Suppressor macrophage treated with lipopolysaccharide for 1 hour (primary cell): Measurements from ENCODE around the gene FCN1.

Experiments
- DNase-seq, 3 donors: peaks; one replicate each; pipeline ENCODE4 v3.0.0-alpha.2; 2020 to 2022

Gene FCN1

DNA sequence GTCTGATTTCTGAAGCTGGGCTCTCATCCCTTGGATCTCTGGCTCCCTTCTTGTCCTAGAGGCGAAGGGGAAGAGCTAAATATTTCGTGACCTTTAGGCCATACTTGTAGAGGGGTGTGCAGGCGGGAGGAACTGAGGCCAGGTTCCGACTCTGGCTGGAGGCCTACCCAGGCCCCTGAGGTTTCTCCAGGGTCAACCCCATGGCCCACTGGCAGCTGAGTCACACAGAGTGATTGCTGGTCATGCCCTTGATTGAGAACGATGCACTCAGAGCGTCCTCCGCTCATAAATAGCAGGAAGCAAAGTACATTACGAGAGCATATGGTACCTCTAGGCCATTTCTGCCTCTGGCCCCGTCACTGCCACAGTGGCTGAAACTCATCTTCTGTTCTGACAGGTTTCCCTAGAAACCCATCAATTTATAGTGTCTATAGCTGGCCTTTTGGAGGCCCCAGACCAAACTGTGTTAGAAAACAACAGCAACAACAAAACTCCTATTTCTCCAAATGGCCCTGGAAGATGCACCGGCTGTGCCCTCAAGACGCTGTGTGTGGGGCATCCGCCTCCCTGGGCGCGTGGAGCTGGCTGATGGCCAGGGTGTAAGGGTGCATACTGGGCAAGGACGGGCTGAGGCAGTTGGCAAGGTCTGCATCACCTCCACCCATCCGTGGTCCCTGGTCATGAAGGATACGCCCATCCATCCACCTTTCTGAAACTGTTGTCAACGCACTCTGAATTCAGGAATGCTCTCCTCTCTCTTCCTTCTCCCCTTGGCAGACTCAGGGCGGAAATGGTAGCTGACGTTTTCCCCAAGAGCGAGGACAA is 32.9 kb upstream of the FCN1 start:
- DNase-seq, result no peak

DNA sequence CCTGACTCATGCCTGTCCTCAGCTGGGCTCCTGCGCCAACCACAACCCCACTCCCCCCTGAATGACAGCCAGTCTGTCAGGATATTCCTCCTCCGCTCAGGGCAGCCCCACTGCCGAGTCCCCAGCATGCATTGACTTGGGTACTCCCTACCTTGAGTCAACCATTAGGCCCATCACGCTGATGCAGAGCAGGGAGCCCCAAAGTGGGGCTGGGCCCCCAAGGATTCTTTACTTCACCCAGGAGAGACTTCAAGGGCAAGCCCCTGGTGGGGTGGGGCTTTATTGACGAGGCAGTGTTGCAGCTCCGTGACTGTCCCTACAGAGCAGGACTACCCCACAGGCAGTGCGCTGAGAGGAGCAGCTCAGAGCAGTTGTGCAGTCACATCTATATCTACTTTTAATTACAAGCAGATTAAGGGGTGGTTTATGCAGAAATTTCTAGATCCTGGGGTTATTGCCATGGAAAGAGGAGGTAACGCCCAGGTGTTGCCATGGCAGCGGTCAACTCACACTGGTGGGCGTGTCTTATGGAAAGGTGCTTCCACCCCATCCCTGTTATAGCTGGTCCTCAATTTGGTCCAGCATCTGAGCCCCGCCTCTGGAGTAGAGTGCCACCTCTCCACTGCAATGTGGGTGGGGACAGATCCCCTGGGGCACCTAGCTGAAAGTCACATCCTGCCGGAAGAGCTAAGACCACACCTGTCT is 32.1 kb upstream of the FCN1 start:
- DNase-seq, result no peak

DNA sequence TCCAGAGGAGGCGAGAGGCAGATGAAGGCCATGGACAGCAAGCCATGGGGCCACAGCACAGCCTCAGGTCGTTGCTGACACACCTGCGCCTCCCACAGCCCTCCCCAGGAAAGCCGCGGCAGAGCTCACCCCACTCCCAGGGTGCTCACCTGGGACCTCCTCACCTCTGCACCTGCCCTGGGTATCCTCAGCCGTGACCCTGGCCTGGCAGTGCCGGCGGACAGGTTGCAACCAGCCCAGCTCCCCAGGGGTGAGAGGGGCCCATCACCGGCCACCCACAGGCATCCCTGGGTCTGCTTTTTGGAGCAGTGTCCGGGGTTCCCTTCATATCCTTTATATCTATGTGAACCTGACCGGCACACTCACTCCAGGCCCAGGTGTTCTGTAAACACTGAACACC is 30.4 kb upstream of the FCN1 start:
- DNase-seq, result no peak

DNA sequence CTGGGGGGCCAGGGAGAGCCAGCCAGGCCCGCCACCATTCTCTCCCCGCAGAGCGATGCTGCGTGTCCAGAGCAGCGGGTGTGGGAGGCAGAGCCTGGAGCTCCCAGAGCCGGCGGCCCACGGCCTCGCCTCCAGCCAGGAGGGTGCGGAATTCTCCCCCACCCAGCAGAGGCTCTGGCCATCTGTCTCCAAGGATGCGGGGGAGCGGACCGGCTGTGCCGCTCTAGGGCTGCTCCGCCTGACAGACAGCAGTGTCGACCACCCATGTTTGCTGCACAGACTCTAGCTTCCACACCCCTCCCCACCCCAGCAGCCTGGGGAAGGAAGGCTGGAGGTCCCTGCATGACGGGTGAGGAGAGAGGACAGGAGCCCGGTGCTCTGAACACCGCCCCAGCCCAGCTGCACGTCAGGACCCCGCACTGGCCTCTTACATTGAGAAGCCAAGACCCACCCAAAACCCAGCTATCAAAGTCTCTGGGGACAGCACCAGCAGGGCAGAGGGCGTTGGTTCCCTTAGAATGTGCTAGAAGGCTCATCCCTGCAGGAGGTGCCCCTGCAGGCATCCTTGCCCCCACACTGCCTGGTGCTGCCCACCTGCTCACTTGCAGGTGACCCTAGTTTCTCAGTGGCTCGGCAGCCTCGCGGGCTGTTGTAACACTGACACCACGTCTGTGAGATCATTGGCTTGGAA is 29.7 kb upstream of the FCN1 start:
- DNase-seq, result no peak

DNA sequence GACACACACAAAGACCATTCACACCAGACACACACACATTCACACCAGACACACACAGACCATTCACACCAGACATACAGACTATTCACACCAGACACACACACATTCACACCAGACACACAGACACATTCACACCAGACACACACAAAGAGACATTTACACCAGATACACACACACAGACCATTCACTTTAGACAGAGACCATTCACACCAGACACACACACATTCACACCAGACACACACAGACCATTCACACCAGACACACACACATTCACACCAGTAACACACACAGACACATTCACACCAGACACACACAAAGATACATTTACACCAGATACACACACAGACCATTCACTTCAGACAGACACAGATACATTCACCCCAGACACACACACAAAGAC is 29.0 kb upstream of the FCN1 start:
- DNase-seq, result no peak

DNA sequence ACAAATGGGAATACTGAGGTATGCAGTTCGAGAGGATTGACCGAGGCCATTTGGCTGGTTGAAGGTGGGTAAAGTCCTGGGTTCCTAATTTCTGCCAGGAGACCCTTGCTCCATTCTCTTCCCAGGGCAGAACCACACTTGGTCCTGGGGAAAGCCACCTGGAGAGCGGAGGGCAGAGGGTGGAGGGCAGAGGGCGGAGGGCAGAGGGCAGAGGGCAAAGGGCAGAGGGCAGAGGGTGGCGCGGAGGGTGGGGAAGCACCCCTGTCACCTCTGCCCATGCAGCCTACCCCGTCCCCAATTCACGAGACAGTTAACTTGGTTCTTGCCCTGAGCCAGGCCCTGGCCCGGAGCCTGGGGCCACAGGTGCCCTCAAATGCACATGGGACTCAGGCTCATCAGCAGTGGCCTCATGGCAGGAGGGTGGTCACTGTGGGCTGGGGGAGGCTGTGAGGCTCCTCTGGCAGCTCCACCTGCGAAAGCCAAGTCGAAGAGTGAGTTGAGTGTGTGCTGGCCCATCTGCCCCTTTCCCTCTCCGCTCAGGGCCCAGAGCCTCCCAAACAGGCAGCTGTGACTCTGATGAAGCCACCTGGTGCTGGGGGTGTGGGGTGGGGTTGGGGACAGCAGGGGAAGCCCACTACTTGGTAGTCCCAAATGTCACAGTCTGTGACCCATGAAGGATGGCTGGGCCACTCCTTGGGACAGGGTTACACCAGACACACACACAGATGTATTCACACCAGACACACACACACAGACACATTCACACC is 28.0 kb upstream of the FCN1 start:
- no peak for DNase-seq

DNA sequence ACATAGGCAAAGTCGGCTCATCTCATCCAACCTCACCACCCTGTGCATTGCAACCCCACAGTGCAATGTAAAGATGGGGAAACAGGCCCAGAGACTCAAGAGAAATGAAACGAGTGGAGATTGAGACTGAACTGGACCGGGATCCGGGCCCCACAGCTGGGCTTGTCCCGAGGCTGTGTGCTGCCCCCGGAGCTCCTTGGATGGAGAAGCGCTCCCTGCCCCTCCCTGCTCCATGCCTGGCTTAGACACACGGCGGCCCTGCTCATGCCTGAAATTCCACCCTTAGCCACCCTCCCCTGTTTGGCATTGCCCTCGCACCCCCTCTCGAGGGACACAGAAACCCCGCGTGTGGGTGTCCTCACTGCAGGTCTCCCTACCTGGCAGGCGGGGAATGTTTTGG is 27.2 kb upstream of the FCN1 start:
- no peak for DNase-seq

DNA sequence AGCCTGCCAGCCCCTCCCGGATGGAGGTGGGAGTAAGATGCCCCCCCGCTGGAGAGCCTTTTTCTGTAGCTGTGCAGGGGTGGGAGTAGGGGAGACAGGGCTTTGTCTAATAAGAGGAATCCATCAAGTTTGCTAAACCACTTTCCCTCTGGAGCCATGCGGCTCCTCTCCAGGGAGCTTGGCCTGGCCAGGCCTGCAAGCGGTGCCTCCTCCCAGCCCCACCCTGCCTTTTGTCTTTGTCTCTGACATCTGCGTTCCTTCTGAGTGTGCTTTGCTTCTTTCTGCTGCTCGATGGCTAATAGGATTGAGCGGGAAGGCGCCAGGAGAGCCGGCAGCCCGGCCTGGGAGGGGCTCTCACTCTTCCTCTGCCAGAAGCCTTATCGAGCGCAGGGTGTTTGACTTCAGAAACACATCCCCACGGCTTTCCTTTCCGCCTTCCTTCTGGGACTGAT is 26.7 kb upstream of the FCN1 start:
- DNase-seq, result no peak

DNA sequence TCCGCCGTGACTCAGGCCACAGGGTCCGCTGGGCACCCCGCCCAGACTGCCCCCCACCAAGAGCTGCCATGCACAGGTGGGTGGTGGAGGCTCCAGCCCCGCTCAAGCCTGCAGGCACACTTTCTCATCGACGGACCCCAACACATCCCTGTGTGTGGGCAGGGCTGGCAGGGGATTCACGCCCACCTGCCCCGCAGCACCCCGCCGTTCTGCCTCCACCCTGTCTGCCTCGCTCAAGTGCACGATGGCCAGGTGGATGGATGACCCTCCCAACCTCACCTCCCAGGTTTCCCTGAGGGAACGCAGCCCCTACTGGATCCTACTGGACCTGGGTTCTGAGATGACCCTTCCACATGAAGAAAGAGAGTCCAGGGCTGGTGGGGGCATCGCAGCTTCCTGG is 26.1 kb upstream of the FCN1 start:
- no peak for DNase-seq

DNA sequence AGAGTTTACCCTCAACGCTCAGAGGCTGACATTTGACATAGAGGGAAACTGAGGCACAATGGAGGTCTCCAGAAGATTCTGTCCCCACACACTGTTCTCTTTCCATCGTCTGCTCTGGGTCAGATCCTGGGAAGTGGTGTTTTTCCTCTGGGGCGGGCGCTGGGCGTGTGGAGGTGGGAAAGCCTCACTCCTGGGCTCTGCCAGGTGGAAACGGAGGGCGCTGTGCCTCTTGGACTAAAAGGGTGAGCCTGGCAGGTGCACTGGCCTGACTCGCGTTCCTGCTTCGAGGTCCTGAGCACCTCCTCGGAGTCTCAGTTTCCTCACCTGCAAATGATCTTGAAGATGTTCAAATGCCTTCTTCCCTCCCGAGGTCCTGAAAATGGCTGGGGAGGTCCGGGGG is 25.7 kb upstream of the FCN1 start:
- no peak for DNase-seq

DNA sequence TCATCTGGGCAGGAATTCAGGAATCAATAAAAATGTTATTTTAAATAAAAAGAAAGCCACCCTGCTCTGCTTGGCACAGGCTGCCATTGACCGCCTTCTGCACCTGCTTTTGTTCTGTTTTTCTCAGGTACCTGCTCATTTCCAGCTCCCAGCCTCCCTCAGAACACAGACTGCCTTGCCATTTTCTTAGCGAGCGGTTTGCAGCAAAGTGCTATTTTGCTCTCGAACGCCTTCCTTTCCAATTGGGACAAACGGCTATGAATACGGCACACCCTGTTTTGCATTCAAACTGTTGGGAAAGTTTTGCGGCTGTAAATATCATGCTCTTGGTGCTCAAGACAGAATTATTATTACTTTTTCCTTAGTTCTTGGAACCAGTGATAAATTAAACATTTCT is 25.1 kb upstream of the FCN1 start:
- no peak for DNase-seq

DNA sequence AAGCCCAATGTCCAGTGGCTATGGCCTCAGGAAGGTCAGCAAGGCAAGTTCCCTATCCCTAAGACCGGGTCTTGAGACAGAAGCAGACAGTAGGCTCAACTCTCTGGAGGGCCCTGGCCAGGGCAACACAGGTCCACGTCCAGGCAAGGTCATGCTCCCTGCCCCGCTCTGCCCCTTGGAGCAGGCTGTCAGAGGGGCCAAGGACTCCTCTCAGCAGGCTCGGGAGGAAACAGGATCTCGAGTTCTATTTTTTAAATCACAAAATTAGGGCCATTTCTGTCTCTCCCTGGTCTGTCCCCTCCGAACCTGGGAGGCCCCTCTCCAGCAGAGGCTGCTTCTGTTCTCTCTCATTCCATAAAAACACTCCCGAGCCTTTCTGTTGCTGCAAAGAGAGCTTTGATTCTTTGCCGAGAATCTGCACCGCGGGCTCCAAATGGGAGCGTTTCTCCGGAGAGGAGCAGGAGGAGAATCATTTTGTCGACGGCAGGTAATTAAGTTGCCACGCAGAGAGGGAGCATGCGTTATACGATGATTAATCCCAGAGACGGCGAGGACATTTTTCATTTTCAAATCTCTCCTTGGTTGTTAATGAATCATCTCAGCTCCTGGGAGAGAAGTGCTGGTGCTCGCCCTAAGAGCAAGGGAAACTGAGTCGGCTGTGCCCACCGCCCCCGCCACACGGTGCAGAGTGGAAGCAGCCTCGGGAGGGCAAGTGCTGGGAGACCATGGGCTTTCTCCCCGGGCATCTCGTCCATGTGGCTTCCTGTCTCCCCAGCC is 24.5 kb upstream of the FCN1 start:
- no peak for DNase-seq

DNA sequence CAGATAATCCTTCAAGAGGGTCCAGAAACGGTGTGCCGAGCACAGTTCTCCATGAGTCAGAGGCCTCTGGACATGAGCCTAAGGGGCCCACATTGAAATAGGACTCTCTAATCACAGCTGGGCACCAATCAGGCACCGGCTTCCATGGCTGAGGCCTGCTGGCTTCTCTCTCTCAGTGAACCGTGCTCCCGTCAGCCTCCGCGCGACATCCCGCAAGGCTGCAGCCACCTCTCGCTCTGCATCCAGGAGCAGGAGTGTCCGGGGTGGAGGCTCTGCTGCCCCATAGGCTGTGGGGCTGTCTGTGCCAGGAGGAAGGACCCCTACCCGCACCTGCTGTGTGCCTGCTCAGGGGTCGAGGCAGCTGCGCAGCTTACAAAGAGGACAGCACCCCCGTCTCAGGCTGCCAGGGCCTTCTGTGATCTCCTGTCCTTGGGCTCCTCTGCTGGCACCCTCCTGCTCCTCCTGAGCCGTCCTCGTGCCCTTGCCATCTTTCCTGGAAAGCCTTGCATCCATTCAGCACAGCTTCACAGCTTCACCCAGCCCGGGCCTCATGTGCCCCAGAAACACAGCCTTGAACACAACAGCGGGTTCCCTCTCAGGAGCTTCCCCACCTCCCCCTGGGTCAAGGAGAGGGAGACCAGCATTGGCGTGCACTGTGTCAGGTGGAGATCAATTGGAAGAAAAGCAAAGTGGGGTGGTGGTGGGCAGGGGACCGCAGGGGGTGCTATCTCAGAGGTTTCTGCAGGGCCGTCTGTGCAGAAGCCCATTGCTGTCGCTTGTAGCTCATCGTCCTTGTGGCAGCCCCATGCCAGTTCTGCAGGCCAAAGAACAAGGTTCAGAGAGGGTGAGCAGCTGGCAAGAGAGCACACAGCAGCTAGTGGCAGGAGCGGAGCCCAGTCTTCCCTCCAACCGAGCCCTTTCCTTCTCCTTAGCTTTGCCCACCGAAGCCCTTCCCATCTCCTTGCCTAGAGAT is 22.8 kb upstream of the FCN1 start:
- DNase-seq, result no peak

DNA sequence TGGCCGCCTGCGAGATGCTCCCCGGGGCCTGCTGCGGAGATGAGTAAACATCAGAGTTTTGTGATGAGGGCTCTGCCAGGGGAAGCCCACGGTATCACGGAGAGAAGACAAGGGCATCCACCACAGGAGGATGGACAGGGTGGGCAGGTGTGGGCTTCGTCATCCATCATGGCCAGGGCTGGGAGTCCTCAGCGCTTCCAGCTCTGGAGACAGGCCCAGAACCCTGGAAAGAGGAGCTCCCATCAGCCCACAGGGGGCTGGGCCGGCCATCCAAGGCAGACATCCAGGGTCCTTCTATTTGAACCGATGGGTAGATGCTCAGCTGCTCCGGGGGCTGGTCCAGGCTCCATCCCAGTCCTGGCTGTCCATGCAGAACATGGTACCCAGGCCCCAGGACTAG is 22.1 kb upstream of the FCN1 start:
- DNase-seq, result no peak

DNA sequence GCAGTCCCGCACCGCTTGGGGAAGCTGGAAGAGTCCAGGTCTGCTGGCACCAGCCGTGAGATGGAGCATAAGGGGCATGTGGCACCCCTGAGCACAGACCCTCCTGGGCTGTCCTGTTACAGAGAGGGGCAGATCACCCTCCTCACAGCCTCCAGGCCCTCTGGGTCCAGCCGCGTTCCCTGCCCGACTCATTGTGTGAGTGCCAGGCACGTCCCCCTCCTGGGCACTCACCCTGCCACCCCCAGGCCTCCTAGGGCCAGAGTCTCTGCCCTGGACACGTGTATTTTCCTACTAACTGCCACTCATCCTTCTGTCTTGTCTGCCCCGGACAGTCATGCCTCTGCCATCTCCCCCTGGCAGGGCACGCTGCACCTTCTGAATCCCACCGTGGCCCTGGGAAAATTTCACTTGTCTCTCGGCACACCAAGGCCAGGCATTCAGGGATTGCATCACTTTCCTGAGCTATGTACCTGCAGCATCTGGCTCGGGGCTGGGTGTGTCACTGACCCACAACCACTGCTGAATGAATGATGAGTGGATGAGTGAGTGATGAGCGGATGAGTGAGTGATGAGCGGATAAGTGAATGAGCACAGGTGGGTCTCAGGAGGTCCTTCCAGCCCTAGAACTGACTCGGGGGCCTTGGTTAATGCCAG is 21.5 kb upstream of the FCN1 start:
- no peak for DNase-seq

DNA sequence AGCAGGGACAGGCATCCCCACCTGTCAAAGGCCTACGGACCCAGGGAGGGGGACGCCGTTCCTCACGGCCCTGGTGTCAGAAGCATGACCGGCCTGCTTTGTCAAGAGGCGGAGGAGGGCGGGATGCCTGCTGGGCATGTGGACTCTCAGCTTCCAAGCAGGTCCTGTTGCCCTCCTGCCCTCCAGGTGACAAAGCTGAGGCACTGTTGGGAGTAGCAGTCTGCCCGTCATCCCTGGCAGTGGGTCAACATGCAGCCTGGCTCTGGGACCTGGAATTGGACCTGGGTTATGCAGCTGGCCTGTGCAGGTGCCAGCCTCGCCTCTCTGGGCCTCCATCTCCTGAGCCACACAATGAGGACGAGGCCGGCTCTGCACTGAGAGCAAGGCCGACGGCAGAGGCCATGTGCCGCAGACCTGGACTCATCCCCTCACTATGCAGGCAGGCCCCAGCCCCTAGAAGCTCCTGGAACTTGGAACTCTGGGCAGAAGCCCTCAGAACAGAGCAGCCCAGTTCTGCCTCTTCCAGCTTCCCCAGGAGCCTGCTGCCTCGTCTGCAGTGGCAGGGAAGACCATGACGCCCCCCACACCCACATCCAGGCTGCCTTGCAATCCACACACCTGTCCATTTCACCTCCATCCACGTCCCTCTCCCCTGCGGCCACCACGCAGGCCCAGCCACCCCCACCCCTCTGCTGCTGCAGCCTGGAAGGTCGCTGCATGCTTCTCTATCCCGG is 20.8 kb upstream of the FCN1 start:
- DNase-seq, result no peak

DNA sequence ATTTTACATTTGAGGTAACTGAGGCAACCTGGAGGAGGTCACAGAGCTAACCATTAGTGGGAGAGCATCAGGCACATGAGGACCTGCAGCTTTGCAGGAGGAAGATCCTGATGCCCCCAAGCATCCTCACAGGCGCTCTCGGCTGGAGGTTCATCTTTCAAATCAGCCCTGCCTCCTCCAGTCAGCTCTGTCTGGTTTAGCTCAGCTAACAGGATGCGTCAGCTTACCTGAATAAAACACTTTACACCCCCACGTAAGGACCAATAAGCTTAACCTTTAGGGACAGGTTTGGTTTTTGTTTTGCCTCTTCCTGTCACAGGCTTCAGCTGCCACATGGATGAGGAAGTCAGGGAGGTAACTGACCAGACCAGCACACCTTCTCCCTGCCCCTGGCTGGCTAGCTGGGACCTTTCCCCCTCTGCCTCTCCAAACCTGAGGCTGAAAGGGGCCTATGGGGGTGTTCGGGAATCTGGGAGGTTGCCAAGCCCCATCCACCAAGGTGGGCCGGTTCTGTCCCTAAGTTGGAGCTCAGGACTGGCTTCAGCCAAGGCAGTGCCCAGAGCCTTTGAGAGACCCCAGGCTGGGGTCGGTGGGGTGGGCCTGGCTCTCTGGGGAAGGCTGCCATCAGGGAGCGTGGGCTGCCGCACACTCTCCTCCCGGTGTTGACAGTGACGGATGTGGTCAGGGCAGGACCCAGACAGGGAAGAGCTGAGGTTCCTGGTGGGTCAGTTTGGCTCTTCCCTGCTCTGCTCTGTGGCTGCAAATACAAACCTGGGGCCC is 20.0 kb upstream of the FCN1 start:
- DNase-seq, result no peak

DNA sequence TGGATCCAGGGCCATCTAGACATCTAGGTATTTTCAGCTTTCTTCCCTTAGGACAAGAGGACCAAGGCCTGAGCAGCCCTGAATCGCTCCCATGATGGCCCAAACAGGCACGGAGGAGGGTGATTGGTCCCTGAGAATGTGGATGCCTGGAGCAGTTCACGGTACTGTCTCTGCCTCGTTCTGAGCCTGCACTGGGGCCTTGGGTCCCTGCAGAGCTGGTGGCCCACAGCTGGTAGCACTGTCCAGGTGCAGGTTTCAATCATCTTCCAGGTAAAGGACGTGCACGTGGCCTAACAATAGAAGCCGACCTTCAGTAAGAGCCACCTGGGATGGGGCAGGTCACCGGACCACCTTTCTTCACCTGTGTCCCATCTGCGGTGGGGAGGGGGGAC is 19.4 kb upstream of the FCN1 start:
- DNase-seq, result no peak
